SK-N-SH treated with all-trans-retinoic acid at 6 μM for 48 hours (cell line): ENCODE measurements around the gene TECTB.

Experiments used
- ATAC-seq: fragments of 200-7000 bp; cut with Tn5 transposase; 3 replicates; pipeline ENCODE4 v1.9.1; 2020; ENCODE audit warnings: mild to moderate bottlenecking, moderate library complexity
- ARNTL ChIP-seq: fragments of 450-650 bp; formaldehyde crosslinking; IDR thresholded peaks from 2 replicates; pipeline ENCODE4 v1.5.0; 2020; ENCODE audit warnings: low read depth, mild to moderate bottlenecking, moderate library complexity, borderline replicate concordance
- BACH2 ChIP-seq: fragments of 250-450 bp; sonication (Bioruptor Pico); IDR thresholded peaks from 2 replicates; pipeline ENCODE4 v1.9.0; 2021; ENCODE audit warnings: mild to moderate bottlenecking, borderline replicate concordance
- CREB5 ChIP-seq: fragments of 250-450 bp; sonication (Bioruptor Pico); IDR thresholded peaks from 2 replicates; pipeline ENCODE4 v1.5.1; 2020; ENCODE audit warnings: low read depth, mild to moderate bottlenecking, moderate library complexity
- CSDC2 ChIP-seq: fragments of 250-450 bp; sonication (Bioruptor Pico); IDR thresholded peaks from 2 replicates; pipeline ENCODE4 v1.5.0; 2020; ENCODE audit warnings: mild to moderate bottlenecking, moderate library complexity
- GLIS3 ChIP-seq: fragments of 250-450 bp; sonication (Bioruptor Pico); IDR thresholded peaks from 2 replicates; pipeline ENCODE4 v1.5.0; 2020; ENCODE audit warnings: mild to moderate bottlenecking, moderate library complexity
- ISL1 ChIP-seq: fragments of 250-450 bp; sonication (Bioruptor Pico); IDR thresholded peaks from 2 replicates; pipeline ENCODE4 v2.1.2; 2022; ENCODE audit warnings: mild to moderate bottlenecking, moderate library complexity
- OSR1 ChIP-seq: fragments of 250-450 bp; sonication (Bioruptor Pico); IDR thresholded peaks from 2 replicates; pipeline ENCODE4 v1.8.0; 2022; ENCODE audit warnings: moderate library complexity, mild to moderate bottlenecking, inconsistent platforms
- PPARA ChIP-seq: fragments of 250-450 bp; sonication (Bioruptor Pico); IDR thresholded peaks from 2 replicates; pipeline ENCODE4 v1.5.0; 2020; ENCODE audit warnings: mild to moderate bottlenecking, borderline replicate concordance
- RARB ChIP-seq: fragments of 250-450 bp; sonication (Bioruptor Pico); IDR thresholded peaks from 2 replicates; pipeline ENCODE4 v1.8.0; 2021; ENCODE audit warnings: mild to moderate bottlenecking, moderate library complexity
- SNAI2 ChIP-seq: fragments of 250-450 bp; sonication (Bioruptor Pico); IDR thresholded peaks from 2 replicates; pipeline ENCODE4 v1.5.0; 2020; ENCODE audit warnings: mild to moderate bottlenecking, moderate library complexity
- TCF4 ChIP-seq: fragments of 250-450 bp; sonication (Bioruptor Pico); IDR thresholded peaks from 2 replicates; pipeline ENCODE4 v1.8.0; 2021; ENCODE audit warnings: mild to moderate bottlenecking, moderate library complexity, borderline replicate concordance
- TOX ChIP-seq: fragments of 250-450 bp; sonication (Bioruptor Pico); IDR thresholded peaks from 2 replicates; pipeline ENCODE4 v1.8.0; 2021; ENCODE audit warnings: mild to moderate bottlenecking, moderate library complexity, borderline replicate concordance
- TSHZ2 ChIP-seq: fragments of 250-450 bp; sonication (Bioruptor Pico); IDR thresholded peaks from 2 replicates; pipeline ENCODE4 v1.5.0; 2020; ENCODE audit warnings: mild to moderate bottlenecking, moderate library complexity
- ZC3H10 ChIP-seq: fragments of 250-450 bp; sonication (Bioruptor Pico); IDR thresholded peaks from 2 replicates; pipeline ENCODE4 v1.5.1; 2021; ENCODE audit warnings: mild to moderate bottlenecking, moderate library complexity
- ZFP3 ChIP-seq: fragments of 250-450 bp; sonication (Bioruptor Pico); IDR thresholded peaks from 2 replicates; pipeline ENCODE4 v1.5.0; 2020; ENCODE audit warnings: mild to moderate bottlenecking, moderate library complexity
- ZFP30 ChIP-seq: fragments of 450-650 bp; formaldehyde crosslinking; IDR thresholded peaks from 2 replicates; pipeline ENCODE4 v1.5.0; 2022; ENCODE audit warnings: mild to moderate bottlenecking, moderate library complexity
- ZNF565 ChIP-seq: fragments of 450-650 bp; formaldehyde crosslinking; conservative IDR thresholded peaks from 2 replicates; pipeline ENCODE4 v1.5.0; 2020; ENCODE audit warnings: low read depth, mild to moderate bottlenecking, moderate library complexity
- ZNF8 ChIP-seq: fragments of 450-650 bp; formaldehyde crosslinking; IDR thresholded peaks from 2 replicates; pipeline ENCODE4 v1.5.0; 2020; ENCODE audit warnings: mild to moderate bottlenecking, moderate library complexity
- TF ChIP-seq, protein P1 (sequence below): fragments of 250-450 bp; sonication (Bioruptor Pico); IDR thresholded peaks from 2 replicates; pipeline ENCODE4 v1.8.0; 2021; ENCODE audit warnings: low read depth, mild to moderate bottlenecking, moderate library complexity, borderline replicate concordance
- TF ChIP-seq, protein P2 (sequence below): fragments of 250-450 bp; sonication (Bioruptor Pico); IDR thresholded peaks from 2 replicates; pipeline ENCODE4 v1.8.0; 2020; ENCODE audit warnings: mild to moderate bottlenecking, moderate library complexity, borderline replicate concordance

Gene TECTB

DNA sequence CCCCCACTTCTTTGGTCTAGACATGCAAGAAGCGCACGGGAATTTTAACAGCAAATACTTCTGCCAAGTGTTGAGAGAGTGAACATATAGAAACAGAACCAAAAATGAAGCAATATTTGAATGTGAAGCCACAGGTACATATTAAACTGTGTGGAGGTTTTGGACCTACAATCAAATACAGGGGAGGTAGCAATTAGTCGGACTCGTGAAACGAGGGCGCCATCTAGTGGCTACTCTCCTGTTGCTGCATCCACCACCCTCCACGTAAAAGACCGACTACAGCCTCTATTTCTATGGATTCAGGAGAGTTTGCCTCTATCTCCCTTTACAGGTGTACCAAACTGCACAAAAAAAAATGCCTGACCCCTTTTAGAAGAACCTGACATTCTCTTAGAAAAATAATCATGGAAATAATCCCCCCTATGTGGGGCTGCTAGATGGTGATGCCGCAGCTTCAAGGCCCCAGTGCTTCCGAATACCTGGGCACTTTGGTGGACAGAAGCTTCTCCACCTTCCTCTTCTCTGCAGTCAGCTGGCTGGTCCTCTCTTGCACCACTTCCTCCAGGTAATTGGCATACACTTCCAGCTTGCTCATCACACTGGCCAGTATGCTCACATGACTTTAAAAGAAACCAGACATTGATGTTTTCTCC is 31.7 kb downstream of the TECTB start:
- TF ChIP-seq SNAI2, result no peak
- TF ChIP-seq, protein P1, sequence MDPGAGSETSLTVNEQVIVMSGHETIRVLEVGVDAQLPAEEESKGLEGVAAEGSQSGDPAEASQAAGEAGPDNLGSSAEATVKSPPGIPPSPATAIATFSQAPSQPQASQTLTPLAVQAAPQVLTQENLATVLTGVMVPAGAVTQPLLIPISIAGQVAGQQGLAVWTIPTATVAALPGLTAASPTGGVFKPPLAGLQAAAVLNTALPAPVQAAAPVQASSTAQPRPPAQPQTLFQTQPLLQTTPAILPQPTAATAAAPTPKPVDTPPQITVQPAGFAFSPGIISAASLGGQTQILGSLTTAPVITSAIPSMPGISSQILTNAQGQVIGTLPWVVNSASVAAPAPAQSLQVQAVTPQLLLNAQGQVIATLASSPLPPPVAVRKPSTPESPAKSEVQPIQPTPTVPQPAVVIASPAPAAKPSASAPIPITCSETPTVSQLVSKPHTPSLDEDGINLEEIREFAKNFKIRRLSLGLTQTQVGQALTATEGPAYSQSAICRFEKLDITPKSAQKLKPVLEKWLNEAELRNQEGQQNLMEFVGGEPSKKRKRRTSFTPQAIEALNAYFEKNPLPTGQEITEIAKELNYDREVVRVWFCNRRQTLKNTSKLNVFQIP (CRISPR knock-in tag), result no peak
- no peak for TF ChIP-seq ARNTL (CRISPR knock-in tag)
- TF ChIP-seq GLIS3 (CRISPR knock-in tag), result no peak
- TF ChIP-seq BACH2 (CRISPR knock-in tag), result no peak
- TF ChIP-seq TSHZ2, result no peak
- no peak for TF ChIP-seq RARB (CRISPR knock-in tag)
- TF ChIP-seq PPARA (CRISPR knock-in tag), result no peak
- TF ChIP-seq OSR1 (CRISPR knock-in tag), result no peak
- TF ChIP-seq TCF4 (CRISPR knock-in tag), result no peak
- no peak for TF ChIP-seq ZFP30 (CRISPR knock-in tag)
- TF ChIP-seq ZFP3 (CRISPR knock-in tag), result no peak
- peak; percentile 98 for ATAC-seq

- no peak for ATAC-seq
- TF ChIP-seq ZNF8 (CRISPR knock-in tag) (no peak), TSHZ2 (no peak), ISL1 (CRISPR knock-in tag) (no peak), CSDC2 (CRISPR knock-in tag) (no peak), ARNTL (CRISPR knock-in tag) (no peak), OSR1 (CRISPR knock-in tag) (no peak), TOX (CRISPR knock-in tag) (no peak), CREB5 (CRISPR knock-in tag) (no peak), ZFP3 (CRISPR knock-in tag) (no peak), ZC3H10 (CRISPR knock-in tag) (no peak), ZFP30 (CRISPR knock-in tag) (no peak), ZNF565 (CRISPR knock-in tag) (no peak), SNAI2 (no peak)
- TF ChIP-seq, protein P2, sequence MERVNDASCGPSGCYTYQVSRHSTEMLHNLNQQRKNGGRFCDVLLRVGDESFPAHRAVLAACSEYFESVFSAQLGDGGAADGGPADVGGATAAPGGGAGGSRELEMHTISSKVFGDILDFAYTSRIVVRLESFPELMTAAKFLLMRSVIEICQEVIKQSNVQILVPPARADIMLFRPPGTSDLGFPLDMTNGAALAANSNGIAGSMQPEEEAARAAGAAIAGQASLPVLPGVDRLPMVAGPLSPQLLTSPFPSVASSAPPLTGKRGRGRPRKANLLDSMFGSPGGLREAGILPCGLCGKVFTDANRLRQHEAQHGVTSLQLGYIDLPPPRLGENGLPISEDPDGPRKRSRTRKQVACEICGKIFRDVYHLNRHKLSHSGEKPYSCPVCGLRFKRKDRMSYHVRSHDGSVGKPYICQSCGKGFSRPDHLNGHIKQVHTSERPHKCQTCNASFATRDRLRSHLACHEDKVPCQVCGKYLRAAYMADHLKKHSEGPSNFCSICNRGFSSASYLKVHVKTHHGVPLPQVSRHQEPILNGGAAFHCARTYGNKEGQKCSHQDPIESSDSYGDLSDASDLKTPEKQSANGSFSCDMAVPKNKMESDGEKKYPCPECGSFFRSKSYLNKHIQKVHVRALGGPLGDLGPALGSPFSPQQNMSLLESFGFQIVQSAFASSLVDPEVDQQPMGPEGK (CRISPR knock-in tag), result no peak
Observed at GRCh38 chr10:112327678-112328077, 44.5 kb downstream of the TECTB start.
